K562 (cell line): ENCODE data around the gene FGF12. TPM values are rescaled to one million over a fixed set of nuclear protein-coding genes. Genes with fewer than 3 reads are reported as not detected.

Experiments
- ATAC-seq: fragments of 200-7000 bp; cut with Tn5 transposase; 3 replicates; pipeline ENCODE4 v1.9.1; 2020; ENCODE audit warnings: moderate library complexity
- BruUV-seq: library from RNA; stranded (reverse); fragments of 400-500 nt; replicated peaks from 2 replicates; lab custom pipeline; 2021; lab: Mats Ljungman, UMichigan
- CTCF ChIA-PET: fragments of 300-600 bp; formaldehyde crosslinking; extraction: SDS; loops from one replicate; lab custom pipeline; 2021; ENCODE audit warnings: low intra/inter-chr PET ratio; lab: Yijun Ruan, JAX
- POLR2A ChIA-PET: fragments of 300-600, 350-650 bp; sonication (Branson Sonifier 250); formaldehyde crosslinking; extraction: SDS; loops from one replicate; lab custom pipeline; 2021; ENCODE audit warnings: antibody characterized with exemption, inconsistent platforms; lab: Yijun Ruan, JAX
- DNase-seq, 4 experiments: peaks; one replicate each; pipeline versions ENCODE4 v3.0.0 to v3.0.0-alpha.2; 2011 to 2018; ENCODE audit warnings: low spot score in 3 of 4, mixed read lengths in 3 of 4; ENCODE audit errors: extremely low read depth in 1 of 4
- FAIRE-seq: peaks from 2 replicates; lab custom pipeline; 2011; peaks lifted over from hg19 to GRCh38; lab: Jason Lieb, UNC
- H2AFZ ChIP-seq: 2 replicates; pipeline ENCODE4 v1.6.0; 2011; ENCODE audit warnings: low read depth, low read length, control low read depth, inconsistent platforms
- H3K27ac ChIP-seq: fragments of 200-600 bp; 3 replicates; pipeline ENCODE4 v1.8.0; 2011; ENCODE audit warnings: low read depth, mild to moderate bottlenecking, control low read depth, inconsistent platforms, low read length, moderate library complexity, mixed read lengths; ENCODE audit errors: extremely low read depth
- H3K27me3 ChIP-seq, 2 experiments: fragments of 300-600 bp in 1 of 2; 2 replicates in 1 of 2; 3 replicates in 1 of 2; pipeline versions ENCODE4 v1.6.0 to v1.8.0; 2011; ENCODE audit warnings: inconsistent platforms in 2 of 2, low read length in 2 of 2, mild to moderate bottlenecking in 1 of 2, mixed read lengths in 1 of 2, moderate library complexity in 1 of 2; ENCODE audit not compliant: control insufficient read depth in 2 of 2, insufficient read depth in 2 of 2
- H3K36me3 ChIP-seq: fragments of 300-600 bp; 3 replicates; pipeline ENCODE4 v1.8.0; 2011; ENCODE audit warnings: mild to moderate bottlenecking, low read length, inconsistent platforms; ENCODE audit not compliant: control insufficient read depth, insufficient read depth
- H3K4me1 ChIP-seq, 2 experiments: fragments of 200-600 bp in 1 of 2; replicated peaks in 1 of 2; 2 replicates in 1 of 2; 3 replicates in 1 of 2; pipeline versions ENCODE4 v1.5.1 to v1.8.0; 2011; ENCODE audit warnings: inconsistent platforms in 2 of 2, low read length in 2 of 2, mild to moderate bottlenecking in 1 of 2, mixed read lengths in 1 of 2, moderate library complexity in 1 of 2; ENCODE audit not compliant: control insufficient read depth in 2 of 2, insufficient read depth in 2 of 2
- H3K4me2 ChIP-seq: 2 replicates; pipeline ENCODE4 v1.6.1; 2011; ENCODE audit warnings: low read length, control low read depth, inconsistent platforms, mixed read lengths; ENCODE audit not compliant: insufficient read depth
- H3K4me3 ChIP-seq: fragments of 200-600 bp; sonication (generic), shearing (Covaris generic); 2 replicates; pipeline ENCODE4 v1.5.1; 2016; ENCODE audit warnings: control low read depth, inconsistent platforms
- H3K79me2 ChIP-seq: fragments of 200-600 bp; 3 replicates; pipeline ENCODE4 v1.8.0; 2011; ENCODE audit warnings: low read length, inconsistent platforms; ENCODE audit not compliant: control insufficient read depth, insufficient read depth
- H3K9ac ChIP-seq, 2 experiments: 2 replicates each; pipeline versions ENCODE4 v1.6.0 to v1.6.1; 2011; ENCODE audit warnings: low read depth in 2 of 2, low read length in 2 of 2, control low read depth in 1 of 2, inconsistent platforms in 1 of 2, mild to moderate bottlenecking in 1 of 2, mixed read lengths in 1 of 2; ENCODE audit not compliant: insufficient read depth in 1 of 2
- H3K9me1 ChIP-seq: one replicate; pipeline ENCODE4 v1.6.0; 2011; ENCODE audit warnings: inconsistent platforms, mild to moderate bottlenecking, low read length, moderate library complexity; ENCODE audit not compliant: control insufficient read depth, insufficient read depth
- H3K9me3 ChIP-seq: replicated peaks from 2 replicates; pipeline ENCODE4 v1.5.1; 2011; ENCODE audit warnings: low read depth, low read length, inconsistent platforms; ENCODE audit not compliant: control insufficient read depth, insufficient read depth
- H4K20me1 ChIP-seq: replicated peaks from 2 replicates; pipeline ENCODE4 v1.6.1; 2011; ENCODE audit warnings: low read length, inconsistent platforms, mixed read lengths; ENCODE audit not compliant: control insufficient read depth, insufficient read depth
- ATF2 ChIP-seq: sonication (generic); formaldehyde crosslinking; IDR thresholded peaks from 2 replicates; pipeline ENCODE4 v1.8.1; 2022; ENCODE audit warnings: missing genetic modification reagents
- CCAR2 ChIP-seq: fragments of 200-400 bp; formaldehyde crosslinking; IDR thresholded peaks from 2 replicates; pipeline ENCODE4 v1.6.1; 2017; ENCODE audit warnings: mild to moderate bottlenecking, low read depth, low read length
- ILK ChIP-seq: fragments of 450-650 bp; IDR thresholded peaks from 2 replicates; pipeline ENCODE4 v1.6.1; 2016; ENCODE audit warnings: missing genetic modification characterization, low read depth, mild to moderate bottlenecking, missing compliant biosample characterization, moderate library complexity, borderline replicate concordance
- WGBS: fragments of 100-300 bp; shearing (Covaris generic); methylation state at CpG from one replicate; pipeline ENCODE4 v1.1.6; 2016; ENCODE audit warnings: low coverage, mixed read lengths; ENCODE audit not compliant: insufficient coverage; ENCODE audit errors: missing lambda C conversion rate; 5-methylcytosine and 5-hydroxymethylcytosine counted together
- in situ Hi-C: fragments of 300-500 bp; cut with MboI; formaldehyde crosslinking; loops from 4 replicates; pipeline ENCODE4 v1.15.0; 2018; ENCODE audit warnings: inconsistent platforms, mixed read lengths
- intact Hi-C: fragments of 100-400 bp; cut with micrococcal nuclease; formaldehyde crosslinking; loops from 2 replicates; pipeline ENCODE4 v1.14.2; 2022
- polyA plus RNA-seq, 8 experiments: library from polyadenylated mRNA; depleted of rRNA in 4 of 8; stranded (reverse) in 5 of 8; unstranded in 3 of 8; fragments of >200 nt; fragmentation: Nextera tagmentation in 2 of 8; fragmentation: Illumina TruSeq in 1 of 8; extraction: Ambion mirVana in 2 of 8; extraction: Trizol in 1 of 8; gene quantifications; 2 replicates each; pipeline versions ENCODE4 v1.2.1 to v1.2.3, GENCODE V29; 2011 to 2014; ENCODE audit warnings: inconsistent platforms in 1 of 8, missing spikeins in 1 of 8
- total RNA-seq, 7 experiments: library from RNA; depleted of rRNA in 6 of 7; stranded (reverse); fragments of >200 nt in 6 of 7; fragmentation: Illumina TruSeq in 2 of 7; extraction: Trizol in 2 of 7; gene quantifications; 2 replicates each; pipeline versions ENCODE4 v1.2.1 to v1.2.3, GENCODE V29; 2011 to 2021; ENCODE audit warnings: low replicate concordance in 1 of 7

Gene FGF12
- total and polyA plus RNA-seq, 9 of the 15 experiments (the other 6 are each of a cell fraction or from before 2014, with no cell fraction given), result not detected

GRCh38 chr3:192675958-192676649 lies 51.2 kb downstream of the FGF12 start:
- POLR2A ChIA-PET, result no interaction called here

More at GRCh38 chr3:192675958-192676649, 51.2 kb downstream of the FGF12 start:
- WGBS, result 0% methylated on average over 4 of the region's 4 CpGs
- ATAC-seq (no peak), FAIRE-seq (no peak), DNase-seq (no peak)
- in situ Hi-C loops (no loop called here), intact Hi-C loops (no loop called here)
- Histone ChIP-seq H3K4me3 (no peak overlapping the region), H3K9me1 (no peaks in the 10 kb centered on the region), H3K9me3 (no peaks in the 10 kb centered on the region), H3K36me3 (no peaks in the 10 kb centered on the region), H3K27ac (no peak overlapping the region), H4K20me1 (no peaks in the 10 kb centered on the region), H3K79me2 (no peaks in the 10 kb centered on the region), H3K4me2 (no peak overlapping the region), H3K9ac (no peak overlapping the region), H3K4me1 (no peaks in the 10 kb centered on the region), H2AFZ (no peak overlapping the region), H3K27me3 (no peaks in the 10 kb centered on the region)
- CTCF ChIA-PET, result no interaction called here
- BruUV-seq, result no TSS peak
- TF ChIP-seq CCAR2 (no peak), ATF2 (CRISPR knock-in tag) (no peak), ILK (tag) (no peak)
